Activated CD8-positive, alpha-beta T cell treated with anti-CD3 and anti-CD28 coated beads for 36 hours (primary cell): ENCODE results near the gene IL4I1. TPM values are rescaled to one million over a fixed set of nuclear protein-coding genes. Genes with fewer than 3 reads are reported as not detected.

Experiments used
- ATAC-seq: fragments of 200-7000 bp; cut with Tn5 transposase; one replicate; pipeline ENCODE4 v1.10.0; 2021; ENCODE audit warnings: mild to moderate bottlenecking, moderate library complexity
- CTCF ChIA-PET: fragments of 350-600 bp; sonication (Branson Sonifier 250); formaldehyde crosslinking; loops from one replicate; lab custom pipeline; 2021; ENCODE audit warnings: antibody characterized with exemption; lab: Charles Lee
- POLR2A ChIA-PET: fragments of 350-600 bp; sonication (Branson Sonifier 250); formaldehyde crosslinking; loops from one replicate; lab custom pipeline; 2021; ENCODE audit warnings: antibody characterized with exemption; lab: Charles Lee
- DNase-seq: peaks from one replicate; pipeline ENCODE4 v3.0.0-alpha.2; 2020
- H3K27ac Mint-ChIP-seq: one replicate; pipeline ENCODE4 v1.8.0; 2021; ENCODE audit warnings: mild to moderate bottlenecking, mixed read lengths
- H3K27me3 Mint-ChIP-seq: one replicate; pipeline ENCODE4 v1.8.0; 2021; ENCODE audit warnings: mixed read lengths
- H3K36me3 Mint-ChIP-seq: one replicate; pipeline ENCODE4 v1.8.0; 2021; ENCODE audit warnings: low read depth, mixed read lengths
- H3K4me1 Mint-ChIP-seq: one replicate; pipeline ENCODE4 v1.8.0; 2021; ENCODE audit warnings: low read depth, mixed read lengths
- H3K4me3 Mint-ChIP-seq: one replicate; pipeline ENCODE4 v1.8.0; 2021; ENCODE audit warnings: mild to moderate bottlenecking, moderate library complexity, mixed read lengths
- H3K9me3 Mint-ChIP-seq: one replicate; pipeline ENCODE4 v1.8.0; 2021; ENCODE audit warnings: mixed read lengths
- intact Hi-C: fragments of 100-400 bp; cut with micrococcal nuclease; formaldehyde crosslinking; loops from one replicate; pipeline ENCODE4 v1.10.0; 2022
- total RNA-seq, 2 experiments: library from RNA; stranded (reverse); gene quantifications; one replicate each; pipeline ENCODE4 v1.2.3, GENCODE V29; 2021
- TF ChIP-seq, protein P1 (sequence below): fragments of 200-600 bp; IDR thresholded peaks from one replicate; pipeline ENCODE4 v1.8.0; 2022; ENCODE audit warnings: antibody characterized with exemption, mild to moderate bottlenecking

Gene IL4I1
- total RNA-seq, 2 experiments from 2014 or later = 16.1 to 16.2 TPM

DNA sequence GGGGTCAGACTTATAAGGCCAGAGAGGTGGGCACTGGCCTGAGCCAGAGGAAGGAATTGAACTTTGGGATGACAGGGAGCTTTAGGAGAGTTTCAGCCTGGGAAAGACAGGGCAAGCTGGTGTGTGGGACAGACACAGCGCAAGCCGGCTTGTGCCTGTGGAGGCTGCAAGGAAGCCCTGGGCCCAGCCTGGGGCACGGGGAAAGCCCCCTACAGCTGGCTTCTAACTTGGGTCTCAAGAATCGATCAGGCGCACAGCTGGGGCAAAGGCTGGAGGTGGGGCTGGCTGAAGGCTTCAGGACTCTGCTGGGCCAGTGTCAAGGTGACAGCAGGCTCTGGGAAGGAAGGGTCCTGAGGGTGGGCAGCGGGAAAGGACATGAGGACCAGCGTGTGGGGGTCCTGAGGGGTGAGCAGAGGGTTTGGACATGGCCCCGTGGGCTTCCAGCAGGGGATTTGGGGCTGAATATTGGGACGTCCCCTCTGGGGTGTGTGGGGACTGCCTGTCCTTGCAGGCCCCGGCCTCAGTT is 42.8 kb downstream of the IL4I1 start:
- peaks cover 14% of the 10 kb centered on the region for H3K36me3 Mint-ChIP-seq
- CTCF ChIA-PET = interaction anchor here (1.0 kb wide), 1 partner anchor 11 kb away, joined by 3 read pairs; no protein-coding TSS in a partner anchor
- POLR2A ChIA-PET = interaction anchor here (1.7 to 6.5 kb wide), 2 partner anchors 11 to 42 kb away, joined by 6 to 64 read pairs; partner anchors contain the start of gene PNKP
- no peak for ATAC-seq
- no peak for DNase-seq
- no peak overlapping the region for H3K4me3 Mint-ChIP-seq
- intact Hi-C loops = no loop called here
- H3K9me3 Mint-ChIP-seq = peaks cover 9% of the 10 kb centered on the region
- peaks cover 32% of the 10 kb centered on the region for H3K4me1 Mint-ChIP-seq
- peak overlapping the region; percentile 13 for H3K27ac Mint-ChIP-seq
- TF ChIP-seq, protein P1, sequence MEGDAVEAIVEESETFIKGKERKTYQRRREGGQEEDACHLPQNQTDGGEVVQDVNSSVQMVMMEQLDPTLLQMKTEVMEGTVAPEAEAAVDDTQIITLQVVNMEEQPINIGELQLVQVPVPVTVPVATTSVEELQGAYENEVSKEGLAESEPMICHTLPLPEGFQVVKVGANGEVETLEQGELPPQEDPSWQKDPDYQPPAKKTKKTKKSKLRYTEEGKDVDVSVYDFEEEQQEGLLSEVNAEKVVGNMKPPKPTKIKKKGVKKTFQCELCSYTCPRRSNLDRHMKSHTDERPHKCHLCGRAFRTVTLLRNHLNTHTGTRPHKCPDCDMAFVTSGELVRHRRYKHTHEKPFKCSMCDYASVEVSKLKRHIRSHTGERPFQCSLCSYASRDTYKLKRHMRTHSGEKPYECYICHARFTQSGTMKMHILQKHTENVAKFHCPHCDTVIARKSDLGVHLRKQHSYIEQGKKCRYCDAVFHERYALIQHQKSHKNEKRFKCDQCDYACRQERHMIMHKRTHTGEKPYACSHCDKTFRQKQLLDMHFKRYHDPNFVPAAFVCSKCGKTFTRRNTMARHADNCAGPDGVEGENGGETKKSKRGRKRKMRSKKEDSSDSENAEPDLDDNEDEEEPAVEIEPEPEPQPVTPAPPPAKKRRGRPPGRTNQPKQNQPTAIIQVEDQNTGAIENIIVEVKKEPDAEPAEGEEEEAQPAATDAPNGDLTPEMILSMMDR = no peak
- no peaks in the 10 kb centered on the region for H3K27me3 Mint-ChIP-seq

DNA sequence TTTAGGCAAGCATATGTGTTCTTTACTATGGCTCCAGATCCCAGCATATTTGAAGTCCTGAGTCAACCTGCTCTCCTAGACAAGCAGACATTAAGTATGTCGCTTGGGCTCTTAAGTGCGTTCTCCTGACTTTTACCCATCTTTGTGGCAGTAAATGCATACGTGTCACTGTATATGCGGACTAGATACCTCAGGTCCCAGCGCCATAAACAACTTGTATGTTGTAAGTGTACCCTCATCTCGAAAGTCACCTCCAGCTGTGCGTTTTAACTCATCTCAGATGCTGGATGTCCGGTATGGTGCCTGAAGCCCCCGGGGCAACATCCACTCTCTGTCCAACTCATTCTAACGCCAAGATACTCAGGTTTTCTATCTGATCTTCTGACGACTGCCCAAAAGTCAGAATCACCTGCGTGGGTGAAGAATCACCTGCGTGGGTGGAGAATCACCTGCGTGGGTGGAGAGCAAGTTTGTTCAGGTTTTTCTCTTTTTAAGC is 44.0 kb downstream of the IL4I1 start:
- H3K4me1 Mint-ChIP-seq = peaks cover 42% of the 10 kb centered on the region
- H3K27ac Mint-ChIP-seq = no peak overlapping the region
- H3K36me3 Mint-ChIP-seq = peaks cover 12% of the 10 kb centered on the region
- intact Hi-C loops = no loop called here
- DNase-seq (no peak), ATAC-seq (no peak)
- ChIA-PET POLR2A (interaction anchor here (1.2 to 6.5 kb wide), 2 partner anchors 8 to 13 kb away, joined by 7 to 64 read pairs; partner anchors contain the start of gene PNKP), CTCF (no interaction called here)
- TF ChIP-seq, protein P1 = no peak
- peak overlapping the region; percentile 70 for H3K4me3 Mint-ChIP-seq
- no peaks in the 10 kb centered on the region for H3K27me3 Mint-ChIP-seq
- H3K9me3 Mint-ChIP-seq = peaks cover 10% of the 10 kb centered on the region

DNA sequence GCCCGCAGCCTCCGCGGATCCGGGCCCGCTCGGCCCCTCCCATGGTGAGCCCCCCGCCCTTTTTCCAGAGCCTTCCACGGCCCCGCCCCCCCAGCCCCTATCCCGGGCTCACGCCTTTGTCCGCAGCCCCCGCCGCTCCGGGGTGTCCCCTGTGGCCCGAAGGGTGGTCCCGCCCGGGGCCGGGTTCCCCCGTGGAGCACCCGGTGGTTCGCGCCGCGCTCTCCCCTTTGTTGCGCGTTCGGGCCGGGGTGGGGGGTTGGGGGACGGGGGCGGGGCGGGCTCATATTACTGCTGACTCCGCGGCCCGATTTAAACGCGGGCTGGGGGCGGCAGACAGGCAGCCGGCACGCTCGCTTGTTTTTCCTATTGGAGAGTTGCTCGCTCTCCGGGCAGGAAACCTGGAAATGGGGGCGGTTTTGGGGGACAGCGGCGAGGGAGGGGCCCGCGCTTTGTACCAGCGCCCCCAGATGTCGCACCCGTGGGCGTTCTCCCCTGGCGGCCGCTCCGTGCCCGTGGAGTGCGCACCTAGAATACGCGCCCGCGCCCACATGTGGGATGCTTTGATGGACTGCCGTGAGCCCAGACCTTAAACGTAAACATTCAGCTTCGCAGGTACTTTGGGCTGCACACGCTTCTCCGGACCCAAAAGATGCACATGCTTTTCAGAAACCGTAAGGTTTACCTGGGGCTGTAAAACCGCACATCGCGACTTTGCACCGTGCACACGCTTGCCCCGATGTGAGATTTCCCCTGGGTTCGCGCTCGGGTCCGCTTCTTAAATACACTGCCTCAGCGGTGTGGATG is 45.0 kb downstream of the IL4I1 start:
- peaks cover 10% of the 10 kb centered on the region for H3K9me3 Mint-ChIP-seq
- intact Hi-C loops = no loop called here
- H3K36me3 Mint-ChIP-seq = peaks cover 12% of the 10 kb centered on the region
- H3K27ac Mint-ChIP-seq = peak overlapping the region; percentile 10
- no peaks in the 10 kb centered on the region for H3K27me3 Mint-ChIP-seq
- peak overlapping the region; percentile 70 for H3K4me3 Mint-ChIP-seq
- ChIA-PET CTCF (no interaction called here), POLR2A (interaction anchor here (1.2 to 6.5 kb wide), 4 partner anchors 9 to 26 kb away, joined by 6 to 64 read pairs (median 6); partner anchors contain the start of genes AKT1S1, PNKP and TBC1D17)
- ATAC-seq (no peak), DNase-seq (peak; percentile 54)
- TF ChIP-seq, protein P1 = no peak
- peaks cover 42% of the 10 kb centered on the region for H3K4me1 Mint-ChIP-seq

DNA sequence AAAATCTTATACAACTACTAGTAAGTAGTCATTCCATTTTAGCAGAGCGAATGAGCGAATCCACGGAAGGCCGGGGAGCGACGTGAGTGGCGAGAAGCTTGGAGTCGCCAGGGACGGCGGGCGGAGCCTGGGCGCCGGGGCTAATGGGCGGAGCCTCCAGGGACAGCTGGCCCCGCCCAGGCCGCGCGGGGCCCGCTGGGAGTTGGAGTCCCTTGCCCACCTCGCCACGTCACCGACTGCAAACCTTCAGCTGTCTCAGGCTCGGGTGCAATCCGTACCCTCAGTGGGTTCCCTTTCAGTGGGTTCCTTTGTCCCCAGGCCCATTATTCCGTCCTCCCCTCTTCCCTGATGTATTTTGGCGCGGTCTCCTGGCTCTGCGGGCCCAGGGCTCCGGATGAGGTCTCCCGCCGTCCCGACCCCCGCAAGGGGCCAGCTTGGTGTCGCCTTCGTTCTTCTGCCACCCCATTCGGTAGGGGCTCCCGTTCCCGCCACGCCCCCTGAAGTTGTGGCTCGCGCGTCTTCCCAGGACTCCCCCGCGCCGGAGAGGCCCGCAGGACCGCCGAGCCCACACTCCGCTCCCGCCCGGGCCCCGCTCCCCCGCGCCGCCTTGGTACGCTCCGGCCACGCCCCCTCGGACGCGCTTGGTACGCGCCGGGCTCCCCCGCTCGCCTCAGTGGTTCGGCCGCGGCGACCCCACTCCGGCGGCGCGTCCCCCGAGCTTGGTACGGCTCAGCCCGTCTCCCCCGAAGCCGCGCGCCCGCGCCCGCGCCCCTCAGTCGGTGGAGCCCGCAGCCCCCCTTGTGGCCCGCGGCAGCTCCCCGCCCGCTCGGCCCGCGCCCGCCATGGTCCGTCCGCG is 46.0 kb downstream of the IL4I1 start, which contains the start of gene PTOV1:
TSS of gene PTOV1 (plus strand) at position 673 of the 856 bp plus-strand sequence.
- POLR2A ChIA-PET = interaction anchor here (0.8 to 6.5 kb wide), 8 partner anchors 10 to 363 kb away, joined by 3 to 64 read pairs (median 4); partner anchors contain the start of genes AKT1S1, FUZ, PNKP and TBC1D17
- peaks cover 42% of the 10 kb centered on the region for H3K4me1 Mint-ChIP-seq
- ATAC-seq = peak; percentile 92
- peak within 1 kb of the TSS; percentile 88 for H3K4me3 Mint-ChIP-seq
- intact Hi-C loops = no loop called here
- H3K36me3 Mint-ChIP-seq = peaks cover 10% of the 10 kb centered on the region
- TF ChIP-seq, protein P1 = no peak
- H3K9me3 Mint-ChIP-seq = peaks cover 10% of the 10 kb centered on the region
- H3K27me3 Mint-ChIP-seq = no peaks in the 10 kb centered on the region
- CTCF ChIA-PET = interaction anchor here (1.2 to 1.5 kb wide), 2 partner anchors 19 to 134 kb away, joined by 3 read pairs; no protein-coding TSS in a partner anchor
- DNase-seq = peak; percentile 93
- peak within 1 kb of the TSS; percentile 97 for H3K27ac Mint-ChIP-seq
